UCSD-AML1 (cell line): ENCODE results near the gene CPA1.

Experiments
- DNase-seq: peaks from one replicate; lab custom pipeline; 2025; ENCODE audit not compliant: unreplicated experiment; lab: John Stamatoyannopoulos, UW

Gene CPA1

DNA sequence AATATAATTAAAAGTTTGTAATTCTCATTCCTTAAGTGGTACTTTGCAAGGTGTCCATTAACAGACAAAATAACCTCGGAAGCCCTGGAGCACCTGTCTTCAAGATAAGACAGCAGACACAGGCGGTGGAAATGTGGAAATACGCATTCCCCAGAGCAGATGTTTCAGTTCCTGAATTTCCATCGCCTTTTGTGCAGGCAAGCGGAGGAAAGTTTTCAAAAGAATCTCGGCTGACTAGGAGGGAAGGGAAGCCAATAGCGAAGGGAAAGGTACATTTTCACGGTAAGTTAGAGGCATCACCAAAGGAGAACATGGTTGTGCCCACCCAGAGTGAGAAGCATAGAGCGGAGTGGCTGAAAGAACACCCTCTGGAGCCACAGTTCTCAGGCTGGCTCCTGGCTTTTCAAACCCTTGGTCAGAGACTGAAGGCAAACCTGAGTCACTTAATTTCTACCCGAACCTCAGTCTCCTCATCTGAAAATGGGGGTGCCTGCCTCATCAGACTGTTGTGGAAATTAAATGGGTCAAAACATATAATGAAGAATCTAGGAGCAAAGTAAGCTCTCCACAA lies 13.6 kb downstream of the CPA1 start:
- no peak for DNase-seq

DNA sequence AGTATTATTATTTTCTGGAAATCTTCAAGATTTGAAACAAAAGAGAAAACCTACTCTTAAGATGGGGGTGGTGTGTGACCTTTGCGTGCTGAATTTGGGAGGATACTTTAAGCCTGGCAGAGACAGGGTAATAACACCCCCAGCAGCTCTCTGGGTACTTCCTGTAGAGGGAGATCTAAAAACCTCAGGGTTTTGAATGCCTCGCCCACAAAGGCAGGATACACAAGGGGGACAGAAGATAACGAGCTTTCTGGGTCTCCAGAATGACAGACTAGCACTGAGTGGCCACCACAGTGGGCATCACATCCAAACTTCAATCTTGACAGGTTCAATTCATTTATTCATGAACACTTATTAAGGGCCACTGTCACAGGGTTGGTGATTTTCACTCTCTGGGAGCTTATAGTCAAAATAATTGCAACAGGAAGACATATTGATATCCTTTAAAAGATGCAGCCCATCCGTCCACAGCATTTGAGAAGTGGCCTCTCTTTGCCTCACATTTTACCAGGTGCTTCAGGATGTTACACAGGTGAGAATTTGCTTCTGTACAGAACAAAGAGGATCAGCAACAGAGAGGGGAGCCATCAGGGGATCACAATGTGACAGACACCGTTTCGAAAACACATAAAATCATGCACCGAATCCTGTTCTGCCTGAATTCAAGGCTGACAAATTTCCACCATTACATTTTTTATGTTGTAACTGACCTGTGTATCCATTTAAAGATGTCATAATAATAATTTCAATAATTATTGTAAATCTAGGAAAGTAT lies 14.3 kb downstream of the CPA1 start:
- DNase-seq = peak; percentile 27

DNA sequence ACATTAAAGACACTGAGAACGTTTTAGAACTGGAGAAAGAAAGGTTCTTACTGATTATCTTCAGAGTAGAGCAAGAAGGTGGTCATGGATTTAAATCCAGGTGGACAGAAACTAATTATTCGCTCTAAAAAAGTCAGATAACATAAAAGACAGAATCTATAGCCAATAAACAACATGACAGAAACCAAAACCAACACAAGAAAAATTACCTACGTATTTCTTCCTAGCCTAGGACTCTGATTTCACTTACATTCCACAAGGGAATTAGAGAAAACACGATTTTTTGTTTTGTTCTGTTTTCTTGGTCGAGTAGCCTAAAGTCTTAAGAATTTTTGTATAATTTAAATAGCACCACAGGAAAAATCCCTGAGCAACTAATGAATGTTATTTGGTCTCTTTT lies 15.1 kb downstream of the CPA1 start:
- DNase-seq = no peak

DNA sequence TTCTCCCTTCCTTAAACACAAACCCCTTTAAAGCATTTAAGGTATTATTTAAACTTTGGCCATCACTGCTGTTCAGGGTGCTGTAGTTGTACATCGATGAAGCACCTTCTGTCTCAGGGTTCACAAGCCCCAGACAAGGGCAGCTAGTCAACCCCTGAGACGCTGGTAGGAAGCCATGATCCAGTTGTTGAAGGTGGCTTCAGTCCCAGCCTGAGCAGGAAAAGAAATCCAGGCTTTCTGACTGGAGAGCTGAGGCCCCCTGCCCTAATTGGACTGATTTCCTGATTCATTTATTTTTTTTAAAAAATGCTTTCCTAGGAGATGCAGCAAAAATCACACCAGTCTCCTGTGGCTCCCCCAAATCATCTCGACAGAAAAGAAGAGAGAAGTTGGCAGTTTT lies 15.8 kb downstream of the CPA1 start:
- DNase-seq = no peak

DNA sequence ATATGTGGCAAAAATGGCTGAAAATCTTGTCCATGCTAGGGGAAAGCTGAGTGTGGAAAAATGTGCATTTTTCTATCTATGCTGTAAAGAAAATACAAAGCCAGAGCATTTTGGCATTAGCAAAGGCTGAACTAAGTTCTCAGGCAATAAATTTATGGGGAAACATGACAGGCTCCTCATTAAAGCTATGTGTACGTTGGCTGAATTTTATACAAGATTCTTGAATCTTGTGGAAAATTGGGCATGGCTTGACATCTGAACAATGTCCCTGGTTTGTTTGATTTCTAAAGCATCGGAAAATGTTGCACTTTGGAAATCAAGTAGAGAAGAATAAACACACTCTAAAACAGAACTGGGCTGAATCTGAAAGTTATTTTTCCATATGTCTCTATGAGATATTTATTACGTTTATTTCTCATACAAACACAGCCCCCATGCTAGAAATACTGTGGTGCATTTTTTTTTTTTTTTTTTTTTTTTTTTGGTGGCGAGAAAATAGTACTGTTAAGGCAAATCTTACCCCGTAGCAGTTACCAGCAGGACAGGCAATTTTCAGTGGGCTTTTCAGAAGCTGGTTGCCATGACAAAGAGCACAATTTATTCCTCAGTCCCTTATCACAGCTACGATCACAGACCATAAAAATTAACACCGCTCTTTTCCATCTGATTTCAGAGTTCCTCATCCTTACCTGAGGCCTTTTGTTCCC lies 16.9 kb downstream of the CPA1 start:
- DNase-seq = no peak

DNA sequence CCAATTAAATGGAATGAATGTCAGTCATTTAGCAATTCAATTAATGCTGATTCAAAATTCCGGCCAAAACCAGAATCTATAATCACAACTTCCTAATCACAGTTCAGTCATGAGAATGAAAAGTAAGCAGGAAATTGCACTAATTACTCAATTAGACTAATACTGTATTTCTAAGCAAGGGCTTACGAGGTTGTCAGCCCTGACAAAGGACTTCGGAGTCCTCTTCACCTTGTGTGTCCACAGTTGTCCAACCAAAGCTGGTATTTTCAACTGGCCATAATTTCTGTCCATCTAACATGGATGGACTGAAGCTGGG lies 17.4 kb downstream of the CPA1 start:
- DNase-seq = no peak

DNA sequence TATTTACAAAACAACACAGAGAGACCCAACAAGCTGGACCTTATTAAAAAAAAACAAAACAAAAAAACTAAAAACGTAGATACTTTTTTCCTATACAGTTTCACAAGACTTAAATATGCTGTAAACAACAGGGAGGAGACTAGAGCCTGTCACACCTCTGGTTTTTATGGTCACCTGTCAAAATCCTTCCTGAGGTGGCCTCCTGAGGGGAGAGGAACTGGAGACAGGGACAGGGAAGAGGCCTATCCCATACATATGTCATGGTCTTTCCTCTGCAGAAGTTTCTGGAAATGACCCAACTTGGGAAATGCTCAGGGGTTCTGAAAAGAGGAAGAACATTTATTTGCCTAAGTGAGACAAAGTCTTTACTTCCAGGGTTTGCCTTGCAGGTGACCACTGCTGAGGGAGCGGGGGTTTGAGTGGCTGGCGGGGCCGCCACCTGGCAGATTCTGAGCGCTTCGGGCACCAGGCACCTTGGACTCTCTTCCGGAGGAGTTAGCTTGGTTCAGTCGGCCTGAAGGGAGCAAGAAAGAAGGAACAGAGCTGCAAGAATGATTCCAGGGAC lies 18.3 kb downstream of the CPA1 start:
- no peak for DNase-seq

DNA sequence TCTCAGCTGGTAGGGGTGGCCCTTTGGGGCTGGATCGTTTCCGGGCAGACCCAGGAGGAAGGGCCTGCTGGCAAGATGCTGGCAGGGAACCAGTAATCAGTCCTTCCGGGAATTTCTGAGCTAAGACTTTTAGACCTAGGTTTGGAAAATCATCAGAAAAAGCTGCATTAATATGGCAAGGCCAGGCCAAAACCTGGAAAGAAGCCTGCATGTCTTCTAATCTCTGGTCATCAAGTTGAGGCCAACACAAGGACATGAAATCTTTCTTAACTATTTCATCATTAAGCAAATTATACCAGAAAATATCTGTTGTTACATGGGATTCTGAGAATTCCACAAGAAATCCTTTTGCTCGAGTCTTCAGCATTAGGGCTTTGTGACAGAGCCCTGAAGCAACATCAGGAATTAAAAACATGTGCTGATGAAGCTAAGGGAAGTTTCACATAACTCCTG lies 19.9 kb downstream of the CPA1 start:
- no peak for DNase-seq

DNA sequence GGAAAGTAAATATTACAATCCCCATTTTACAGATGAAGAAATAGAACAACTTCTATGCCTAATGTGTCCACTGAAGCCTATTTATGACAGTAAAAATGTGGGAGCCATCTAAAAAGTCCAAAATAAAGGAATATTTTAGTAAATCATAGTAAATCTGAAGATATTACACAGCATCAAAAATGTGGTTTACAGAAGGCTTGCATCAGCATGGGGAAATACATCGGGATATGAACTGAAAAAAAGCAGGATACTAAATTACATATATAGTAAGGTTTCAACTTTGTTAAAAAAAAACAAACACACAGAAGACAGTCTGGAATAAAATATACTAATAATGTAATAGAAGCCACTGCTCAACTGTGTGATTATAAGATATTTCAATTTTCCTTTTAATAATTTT lies 20.8 kb downstream of the CPA1 start:
- DNase-seq = no peak

DNA sequence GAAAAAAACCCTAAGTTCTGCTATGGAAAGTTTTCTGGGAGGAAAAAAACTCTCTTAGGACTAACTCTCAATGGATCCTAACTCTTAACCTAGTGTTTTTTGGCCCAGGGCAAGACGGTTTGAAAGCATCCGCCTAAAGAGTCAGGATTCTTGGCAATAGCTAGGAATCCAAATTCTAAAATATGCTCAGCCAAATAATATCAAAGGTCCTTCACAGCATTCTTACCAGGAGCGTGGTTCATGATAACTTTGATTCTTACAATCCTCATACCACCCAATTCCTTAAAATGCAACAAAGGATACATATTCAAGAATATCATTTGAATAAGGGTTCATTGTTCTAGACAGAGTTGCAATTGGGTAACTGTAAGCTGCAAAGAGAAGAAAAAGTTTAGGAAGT lies 21.3 kb downstream of the CPA1 start:
- DNase-seq = no peak

DNA sequence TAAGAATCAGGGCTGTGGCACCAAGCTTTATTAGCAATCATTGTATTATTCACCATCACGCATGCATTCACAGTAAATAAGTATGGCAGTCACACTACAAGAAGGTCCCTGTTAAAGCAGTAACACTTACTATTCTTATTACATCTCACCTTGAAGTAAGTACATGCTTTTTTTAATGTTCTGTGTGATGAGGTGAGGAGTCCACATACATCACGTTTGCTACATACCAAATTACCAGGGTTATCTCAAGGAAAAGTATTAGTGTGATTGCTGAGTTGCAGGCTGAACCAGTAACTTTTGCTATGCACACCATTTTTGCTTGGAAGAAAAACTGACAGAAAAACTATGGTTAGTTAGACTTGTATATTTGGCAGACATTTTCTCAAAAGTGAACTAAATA lies 24.7 kb downstream of the CPA1 start:
- DNase-seq = no peak

DNA sequence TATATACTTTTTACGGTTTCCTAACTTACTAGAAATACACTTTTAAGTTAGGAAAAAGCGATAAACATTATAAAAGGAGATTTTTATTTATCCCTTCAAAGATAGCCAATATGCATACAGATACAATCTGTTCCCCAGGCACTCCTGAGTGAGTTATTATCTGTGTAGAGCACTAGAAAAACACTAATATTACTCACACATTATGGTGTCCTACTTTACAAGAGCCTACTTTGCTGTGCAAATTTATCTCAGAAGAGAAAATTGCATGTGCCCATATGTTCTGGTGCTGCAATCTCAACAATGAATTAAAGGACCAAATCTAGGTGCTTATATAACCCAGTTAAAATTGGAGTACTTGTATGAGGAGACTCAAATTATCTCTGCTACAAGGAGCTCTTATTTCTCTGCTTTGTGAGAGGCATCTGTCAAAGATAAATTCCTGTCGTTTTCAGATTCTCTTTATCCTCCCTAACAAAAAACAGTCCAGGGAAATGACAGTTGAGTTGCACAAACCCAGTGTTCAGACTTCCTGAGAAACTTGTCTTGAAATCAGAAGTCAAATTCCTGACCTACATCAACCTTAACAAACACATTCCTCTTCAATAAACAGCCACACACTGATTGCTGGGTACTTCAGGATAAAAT lies 28.9 kb downstream of the CPA1 start:
- DNase-seq = no peak

DNA sequence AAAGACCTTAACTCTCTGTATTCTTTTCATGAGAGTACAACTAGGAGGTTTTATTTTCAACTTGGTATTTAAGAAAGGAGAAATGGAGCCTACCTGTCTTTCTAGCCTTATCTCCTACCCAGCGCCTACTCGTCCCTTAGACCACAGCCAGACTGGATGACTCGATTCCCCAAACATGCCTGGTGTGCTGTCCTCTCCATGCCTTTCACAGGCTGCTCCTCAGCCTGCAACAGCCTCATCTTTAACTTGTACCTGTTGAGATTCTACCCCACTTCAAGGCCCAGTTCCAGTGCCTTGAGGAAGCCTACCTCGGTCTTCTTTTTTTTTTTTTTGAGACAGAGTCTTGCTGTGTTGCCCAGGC lies 29.4 kb downstream of the CPA1 start:
- DNase-seq = no peak

DNA sequence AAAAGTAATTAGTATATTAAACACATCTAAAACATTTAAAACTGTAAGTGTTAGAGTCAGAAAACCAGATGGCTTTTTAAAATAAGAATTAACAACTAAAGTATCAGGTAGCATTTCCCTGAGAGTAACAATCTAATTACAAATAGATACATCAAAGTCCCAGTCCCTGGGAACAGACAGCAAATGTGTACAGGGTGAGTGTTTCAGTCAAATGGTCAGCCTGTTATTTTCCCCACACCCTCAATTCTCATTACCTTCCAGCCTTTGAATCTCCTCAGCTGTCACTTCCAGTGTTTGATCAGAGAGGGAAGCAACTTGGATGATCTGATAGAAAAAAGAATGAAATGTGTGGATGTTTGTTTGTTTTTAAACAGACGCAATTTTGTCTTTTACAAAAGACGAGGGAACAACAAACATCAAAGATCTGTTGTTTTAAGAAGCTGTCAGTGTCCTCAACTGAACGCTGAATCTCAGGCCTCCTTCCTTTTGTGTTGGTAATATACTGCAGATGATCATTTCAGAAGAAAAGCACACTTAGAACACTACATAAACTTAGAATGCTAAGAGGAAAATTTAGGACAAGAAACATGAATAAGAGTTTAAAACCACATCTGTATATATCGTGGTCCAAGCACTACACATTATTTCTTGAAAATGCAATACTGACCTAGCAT lies 30.7 kb downstream of the CPA1 start:
- no peak for DNase-seq

DNA sequence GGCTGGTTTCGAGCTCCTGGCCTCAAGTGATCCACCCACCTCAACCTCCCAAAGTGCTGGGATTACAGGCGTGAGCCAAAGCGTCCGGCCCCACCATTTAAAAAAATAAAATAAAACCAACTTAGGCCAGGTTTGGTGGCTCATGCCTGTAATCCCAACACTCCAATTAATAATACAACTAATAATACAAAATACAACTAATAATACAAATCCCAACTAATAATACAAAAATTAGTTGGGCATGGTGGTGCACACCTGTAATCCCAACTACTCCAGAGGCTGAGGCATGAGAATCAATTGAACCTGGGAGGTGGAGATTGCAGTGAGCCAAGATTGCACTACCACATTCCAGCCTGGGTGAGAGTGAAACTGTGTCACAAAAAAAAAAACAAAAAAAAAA lies 32.9 kb downstream of the CPA1 start:
- DNase-seq = no peak

DNA sequence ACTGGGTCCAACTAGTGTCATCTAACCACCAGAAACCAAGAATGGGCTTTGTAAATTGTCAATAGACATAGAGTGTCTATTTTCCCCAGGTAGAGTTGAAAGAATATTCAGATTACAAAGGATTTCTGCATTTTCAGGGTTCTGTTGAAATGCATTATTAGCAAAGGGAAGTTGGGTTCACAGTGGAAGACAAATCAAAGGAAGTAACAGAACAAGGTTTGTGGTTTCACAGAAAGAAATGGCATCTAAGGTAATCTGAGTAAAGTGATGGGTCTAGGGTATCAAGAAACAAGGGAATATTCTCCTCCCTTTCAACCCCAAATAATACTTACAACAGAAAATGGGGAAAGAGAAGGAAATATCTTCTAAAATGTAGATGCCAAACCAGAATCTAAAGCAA lies 34.7 kb downstream of the CPA1 start:
- no peak for DNase-seq

DNA sequence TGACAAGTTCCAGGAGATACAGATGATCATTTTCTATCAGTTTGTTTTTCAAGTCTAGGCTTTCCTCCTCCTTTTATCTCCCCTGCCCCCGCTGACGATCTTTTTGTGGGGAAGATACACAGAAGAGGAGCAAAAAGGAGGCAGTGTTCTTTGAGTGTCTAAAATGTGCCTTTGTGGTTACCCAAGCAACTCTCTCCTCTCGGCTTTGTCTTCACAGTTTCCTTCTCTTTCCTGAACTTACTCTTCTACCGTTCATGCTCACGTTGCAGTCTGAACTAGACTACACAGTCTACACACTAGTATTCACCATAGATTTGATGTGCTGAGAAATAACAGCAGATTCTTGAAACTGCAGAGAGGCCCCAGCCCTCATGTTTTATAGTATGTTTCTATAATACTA lies 36.9 kb downstream of the CPA1 start:
- DNase-seq = no peak

DNA sequence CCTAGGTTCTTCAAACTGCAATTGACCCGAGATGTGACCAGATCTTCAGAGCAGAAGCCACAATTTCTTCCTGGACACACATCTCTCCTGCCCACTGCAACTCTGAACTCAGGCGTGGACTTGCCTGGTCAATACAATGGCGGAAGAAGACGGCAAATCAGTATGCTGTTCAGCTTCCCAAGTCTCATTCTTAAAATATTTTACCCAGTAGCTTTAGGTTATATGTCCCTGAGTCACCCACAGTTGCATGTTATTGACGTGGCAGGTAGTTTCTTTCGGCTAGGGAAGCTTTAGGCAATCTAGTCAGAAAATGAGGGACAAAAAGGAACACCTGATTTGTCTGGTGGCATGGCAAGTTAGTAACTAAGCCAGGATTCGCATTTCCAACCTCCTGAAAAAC lies 38.0 kb downstream of the CPA1 start:
- DNase-seq = no peak

DNA sequence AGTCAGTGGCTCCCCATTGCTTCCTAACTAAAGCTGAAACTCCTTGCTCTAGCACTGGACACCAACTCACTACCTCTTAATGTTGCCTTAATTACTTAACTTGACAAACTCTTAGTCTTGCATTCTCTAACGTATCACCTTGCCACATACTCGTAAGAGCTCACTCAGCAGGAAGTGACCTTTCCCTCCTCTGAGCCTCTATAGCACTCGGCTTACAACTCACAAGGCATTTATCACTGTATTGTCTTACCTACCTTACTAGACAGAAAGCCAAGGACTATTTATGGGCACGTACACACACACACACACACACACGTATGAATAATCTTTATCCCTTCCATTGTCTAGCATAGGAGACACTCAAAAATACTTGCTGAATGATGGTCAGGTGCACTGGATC lies 39.4 kb downstream of the CPA1 start:
- DNase-seq = no peak

DNA sequence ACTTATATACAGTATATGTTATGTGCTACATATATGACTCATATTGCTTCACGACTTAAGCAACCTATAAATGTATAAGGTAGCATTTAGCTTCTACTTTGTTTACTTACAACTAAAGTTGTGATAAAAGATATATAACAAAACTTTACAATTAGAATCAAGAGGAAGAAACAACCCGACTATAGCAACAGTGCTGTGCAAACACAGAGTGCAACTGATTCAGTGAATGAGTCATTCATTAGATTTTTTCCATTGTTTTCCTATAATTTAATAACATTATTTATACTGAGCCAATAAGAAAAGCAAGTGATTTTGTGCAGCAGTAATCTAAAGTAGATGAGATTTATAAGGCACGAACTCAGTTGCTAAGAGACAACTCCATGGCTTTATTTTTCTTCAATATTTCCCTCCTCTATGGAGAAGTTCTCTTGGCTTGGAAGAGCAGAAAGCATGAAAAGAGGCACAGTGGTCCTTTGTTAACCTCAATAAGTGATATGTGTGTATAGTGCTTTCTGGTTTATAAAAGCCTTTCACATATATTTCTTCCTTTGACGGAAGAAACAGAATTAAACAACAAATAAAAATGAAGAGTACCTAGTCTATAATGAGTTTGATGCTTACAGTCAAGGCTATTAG lies 40.8 kb downstream of the CPA1 start:
- no peak for DNase-seq

DNA sequence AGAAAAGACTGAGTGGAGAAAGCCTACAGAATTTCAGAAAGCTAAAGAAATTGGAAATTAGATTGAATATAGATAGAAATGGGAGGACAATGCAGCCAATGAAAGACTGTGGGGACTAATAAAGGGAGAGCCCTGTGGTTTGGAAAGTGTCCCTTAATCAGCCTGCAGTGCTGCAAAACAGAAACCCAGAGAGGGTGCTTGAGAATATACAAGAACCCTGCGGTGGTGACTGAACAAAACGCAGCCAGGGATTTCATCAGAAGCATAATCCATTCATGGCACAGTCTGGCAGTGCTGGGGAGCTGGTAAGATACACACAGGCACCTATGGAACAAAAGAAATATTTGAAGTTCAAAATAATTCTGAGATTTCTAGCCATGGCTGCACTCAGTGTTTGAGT lies 41.4 kb downstream of the CPA1 start:
- DNase-seq = no peak
